ENCODE data around the gene CASR.

DNA sequence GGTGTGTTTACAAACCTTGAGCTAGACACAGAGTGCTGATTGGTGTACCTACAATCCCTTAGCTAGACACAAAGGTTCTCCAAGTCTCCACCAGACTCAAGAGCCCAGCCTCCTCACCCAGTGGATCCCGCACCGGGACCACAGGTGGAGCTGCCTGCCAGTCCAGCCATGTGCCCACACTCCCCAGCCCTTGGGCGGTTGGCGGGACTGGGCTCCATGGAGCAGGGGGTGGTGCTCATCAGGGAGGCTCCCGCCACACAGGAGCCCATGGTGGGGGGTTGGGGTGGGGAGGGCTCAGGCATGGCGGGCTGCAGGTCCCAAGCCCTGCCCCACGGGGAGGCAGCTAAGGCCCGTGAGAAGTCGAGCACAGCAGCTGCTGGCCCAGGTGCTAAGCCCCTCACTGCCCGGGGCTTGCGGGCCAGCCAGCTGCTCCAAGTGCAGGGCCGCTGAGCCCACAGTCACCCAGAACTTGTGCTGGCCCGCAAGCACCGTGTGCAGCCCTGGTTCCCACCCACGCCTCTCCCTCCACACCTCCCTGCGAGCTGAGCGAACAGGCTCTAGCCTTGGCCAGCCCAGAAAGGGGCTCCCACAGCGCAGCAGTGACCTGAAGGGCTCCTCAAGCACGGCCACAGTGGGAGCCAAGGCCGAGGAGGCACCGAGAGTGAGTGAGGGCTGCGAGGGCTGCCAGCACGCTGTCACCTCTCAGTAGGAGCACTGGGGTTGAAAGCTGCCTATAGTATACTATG is 43.7 kb downstream of the CASR start:
- TF ChIP-seq, protein P1, sequence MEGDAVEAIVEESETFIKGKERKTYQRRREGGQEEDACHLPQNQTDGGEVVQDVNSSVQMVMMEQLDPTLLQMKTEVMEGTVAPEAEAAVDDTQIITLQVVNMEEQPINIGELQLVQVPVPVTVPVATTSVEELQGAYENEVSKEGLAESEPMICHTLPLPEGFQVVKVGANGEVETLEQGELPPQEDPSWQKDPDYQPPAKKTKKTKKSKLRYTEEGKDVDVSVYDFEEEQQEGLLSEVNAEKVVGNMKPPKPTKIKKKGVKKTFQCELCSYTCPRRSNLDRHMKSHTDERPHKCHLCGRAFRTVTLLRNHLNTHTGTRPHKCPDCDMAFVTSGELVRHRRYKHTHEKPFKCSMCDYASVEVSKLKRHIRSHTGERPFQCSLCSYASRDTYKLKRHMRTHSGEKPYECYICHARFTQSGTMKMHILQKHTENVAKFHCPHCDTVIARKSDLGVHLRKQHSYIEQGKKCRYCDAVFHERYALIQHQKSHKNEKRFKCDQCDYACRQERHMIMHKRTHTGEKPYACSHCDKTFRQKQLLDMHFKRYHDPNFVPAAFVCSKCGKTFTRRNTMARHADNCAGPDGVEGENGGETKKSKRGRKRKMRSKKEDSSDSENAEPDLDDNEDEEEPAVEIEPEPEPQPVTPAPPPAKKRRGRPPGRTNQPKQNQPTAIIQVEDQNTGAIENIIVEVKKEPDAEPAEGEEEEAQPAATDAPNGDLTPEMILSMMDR (IDR thresholded peaks at IDR 0.05 in 4 of 5, conservative IDR thresholded peaks at IDR 0.05 in 1 of 5), result no peak
- no peak for TF ChIP-seq POLR2A (IDR thresholded peaks at IDR 0.05)
